OCI-LY1 (cell line): ENCODE measurements around the gene NDUFA7.

ENCODE experiments used
- CTCF ChIP-seq: fragments of 200-600 bp; sonication (generic), shearing (Covaris generic); IDR thresholded peaks from 2 replicates; pipeline ENCODE4 v1.5.1; 2017; ENCODE audit warnings: mild to moderate bottlenecking, antibody characterized with exemption, low read length, moderate library complexity, mixed read lengths
- EZH2 ChIP-seq: fragments of 200-600 bp; sonication (generic), shearing (Covaris generic); IDR thresholded peaks from 2 replicates; pipeline ENCODE4 v1.8.0; 2017; ENCODE audit warnings: borderline replicate concordance, mixed run types, mild to moderate bottlenecking, antibody characterized with exemption, low read length, moderate library complexity, mixed read lengths

- TF ChIP-seq CTCF: no peak
- no peak for TF ChIP-seq EZH2
Observed at GRCh38 chr19:8269724-8270123, 51.5 kb downstream of the NDUFA7 start.
